Placental epithelial cell (primary cell): ENCODE results near the gene TMEM231. TPM values are rescaled to one million over a fixed set of nuclear protein-coding genes. Genes with fewer than 3 reads are reported as not detected.

Source experiments
- total RNA-seq: library from RNA; depleted of rRNA; stranded (reverse); fragments of >200 nt; gene quantifications from 2 replicates; pipeline ENCODE4 v1.2.3, GENCODE V29; 2012

TMEM231 gene
- 9.7 and 15.3 TPM in 2 replicates for total RNA-seq

DNA sequence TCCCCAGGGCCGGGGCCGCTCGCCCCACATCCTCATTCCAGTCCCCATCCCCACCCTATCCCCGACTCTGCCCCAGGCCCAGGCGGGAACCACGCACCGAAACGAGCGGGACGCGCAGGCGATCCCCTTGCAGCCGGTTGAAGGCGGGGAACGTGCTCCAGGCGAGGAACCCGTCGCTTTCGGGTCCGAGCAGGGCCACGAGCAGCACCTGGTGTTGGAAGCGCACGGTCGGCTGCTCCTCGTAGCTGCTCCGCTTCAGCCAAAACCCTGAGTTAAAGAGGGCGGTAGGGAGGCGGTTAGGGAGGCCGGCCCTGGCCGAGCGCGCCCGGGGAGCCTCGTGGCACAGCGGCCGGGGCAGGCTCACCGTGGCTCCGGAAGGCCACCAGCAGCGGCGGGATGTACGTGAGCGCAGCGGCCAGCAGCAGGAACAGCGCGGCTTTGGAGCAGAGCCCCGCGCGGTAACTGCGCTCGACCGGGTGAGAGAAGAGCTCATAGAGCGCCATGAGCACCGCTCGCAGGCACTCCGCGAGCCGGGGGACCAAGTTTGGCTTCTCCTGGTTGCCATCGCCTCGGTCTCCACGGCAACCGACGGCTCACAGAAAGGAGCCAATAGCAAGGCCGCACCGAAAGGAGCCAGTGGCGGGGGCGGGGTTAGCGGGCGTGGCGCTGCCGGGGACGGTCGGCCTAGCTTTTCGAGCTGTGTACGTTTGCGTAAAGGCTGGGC is at the start of gene TMEM231:
TMEM231 (minus strand) TSS at position 546 of the 724 bp plus-strand sequence; CDS start at position 503, 43 bp downstream.

GRCh38 chr16:75566040-75566757 is 10.1 kb upstream of the TMEM231 start, which contains the start of gene GABARAPL2:
Gene GABARAPL2, plus strand, starts transcription at chr16:75566379. Its CDS starts 108 bp downstream, at chr16:75566487.

DNA sequence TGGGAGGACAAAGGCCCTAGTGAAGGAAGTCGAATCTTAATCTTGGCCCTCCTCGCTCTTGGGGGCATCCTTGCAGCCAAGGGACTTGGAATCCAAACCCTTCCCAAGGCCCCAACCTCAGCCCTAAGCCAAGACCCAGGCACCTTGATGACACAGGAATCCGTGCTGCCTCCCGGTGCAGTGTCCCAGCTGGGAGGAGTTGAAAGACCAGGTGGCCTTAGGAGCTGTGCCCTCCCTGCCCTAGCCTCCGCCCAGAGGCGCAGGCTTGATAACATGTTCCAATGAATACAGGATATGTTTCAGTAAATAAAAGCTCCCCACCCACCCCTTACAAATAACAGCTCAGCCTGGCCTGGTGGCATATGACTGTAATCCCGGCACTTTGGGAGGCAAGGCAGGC is 20.2 kb downstream of the TMEM231 start, which contains the start of gene CHST5:
CHST5 (minus strand) TSS at position 208 of the 400 bp plus-strand sequence. CDS start 5,724 bp downstream, outside the sequence.

DNA sequence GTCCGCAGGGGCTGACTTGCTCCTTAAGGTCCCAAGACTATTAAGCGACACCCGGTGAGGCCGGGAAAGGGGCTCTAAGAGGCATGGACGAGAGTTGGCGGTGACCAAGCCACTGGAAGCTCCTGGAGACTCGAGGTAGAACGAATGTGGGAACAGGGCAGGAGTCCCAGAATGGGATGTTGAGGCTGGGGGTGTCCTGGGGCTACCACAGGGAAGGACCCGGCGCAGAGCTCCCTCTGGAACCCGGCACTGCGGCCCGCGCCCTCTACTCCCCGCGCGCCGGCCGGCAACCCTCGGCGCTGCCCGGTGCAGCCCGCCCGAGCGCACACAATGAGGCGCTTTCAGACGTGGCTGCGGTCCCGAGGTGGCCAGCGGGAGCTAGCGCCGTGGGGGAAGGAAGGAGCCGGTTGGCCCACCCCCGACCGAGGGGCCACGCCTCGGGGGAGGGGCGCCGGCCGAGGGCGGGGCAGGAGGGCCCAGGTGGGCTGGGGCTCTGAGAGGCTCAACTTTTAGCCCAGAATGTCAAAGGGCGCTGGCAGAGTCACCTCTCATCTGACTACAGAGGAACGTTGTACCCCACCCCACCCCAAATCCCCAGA is 60.9 kb downstream of the TMEM231 start, which contains the start of gene CHST6:
CHST6 (minus strand) TSS at position 366 of the 599 bp plus-strand sequence. CDS start 15,613 bp downstream, outside the sequence.

Other genes starting within 250 kb of the TMEM231 start
- gene CFDP1, start 122.7 kb downstream of the TMEM231 start, total RNA-seq, result 26.8 and 40.8 TPM in 2 replicates
- gene TMEM170A, start 91.6 kb downstream of the TMEM231 start, total RNA-seq, result 11.4 and 12.7 TPM in 2 replicates
- 0.33 and 0.79 TPM in 2 replicates for gene CHST6, start 60.8 kb downstream of the TMEM231 start, total RNA-seq
- gene CHST5, start 20.1 kb downstream of the TMEM231 start, total RNA-seq, result not detected in 2 replicates
- 32.3 and 46.7 TPM in 2 replicates for gene GABARAPL2, start 10.1 kb upstream of the TMEM231 start, total RNA-seq
- 52.2 and 64.9 TPM in 2 replicates for gene ADAT1, start 67.0 kb upstream of the TMEM231 start, total RNA-seq
- 102 and 147 TPM in 2 replicates for gene KARS1, start 91.4 kb upstream of the TMEM231 start, total RNA-seq
- 25.6 and 29.1 TPM in 2 replicates for gene TERF2IP, start 91.5 kb upstream of the TMEM231 start, total RNA-seq
- not detected in 2 replicates for gene CPHXL2, start 120.8 kb upstream of the TMEM231 start, total RNA-seq
- not detected in 2 replicates for gene DUXB, start 145.2 kb upstream of the TMEM231 start, total RNA-seq
- not detected in 2 replicates for gene CPHXL, start 170.2 kb upstream of the TMEM231 start, total RNA-seq